ENCODE measurements around the gene ACP6.

The ACP6 gene

GRCh38 chr1:147605591-147605990, 64.7 kb downstream of the ACP6 start:
- H3K27ac ChIP-seq (ENCODE audit: low read depth, low read length, severe bottlenecking): no peak overlapping the region
- H3K36me3 ChIP-seq (ENCODE audit: control insufficient read depth, insufficient read depth, low read length): peaks cover 43% of the 10 kb centered on the region
- 93 to 100% methylated on average over 1 to 2 of the region's 2 CpGs for WGBS, 2 experiments (ENCODE audit: insufficient coverage in 2 of 2)

GRCh38 chr1:147603986-147604385, 66.3 kb downstream of the ACP6 start:
- WGBS, 2 experiments (ENCODE audit: insufficient coverage in 2 of 2): 86 to 94% methylated on average over 1 to 2 of the region's 3 CpGs

More at GRCh38 chr1:147605591-147605990, 64.7 kb downstream of the ACP6 start:
- Histone ChIP-seq H3K4me1 (ENCODE audit: control insufficient read depth, insufficient read depth, low read length, poor library complexity, severe bottlenecking) (no peaks in the 10 kb centered on the region), H3K9me3 (ENCODE audit: control insufficient read depth, low read length) (no peaks in the 10 kb centered on the region), H3K4me3 (ENCODE audit: extremely low read depth, insufficient read depth, low read length, poor library complexity, severe bottlenecking) (no peak overlapping the region)

GRCh38 chr1:147600119-147601111, 69.9 kb downstream of the ACP6 start:
- Histone ChIP-seq H3K27ac (ENCODE audit: low read depth, low read length, severe bottlenecking) (peak overlapping the region; percentile 91), H3K4me3 (ENCODE audit: extremely low read depth, insufficient read depth, low read length, poor library complexity, severe bottlenecking) (peak overlapping the region; percentile 62), H3K4me1 (ENCODE audit: control insufficient read depth, insufficient read depth, low read length, poor library complexity, severe bottlenecking) (peaks cover 7% of the 10 kb centered on the region), H3K36me3 (ENCODE audit: control insufficient read depth, insufficient read depth, low read length) (peaks cover 5% of the 10 kb centered on the region), H3K9me3 (ENCODE audit: control insufficient read depth, low read length) (no peaks in the 10 kb centered on the region)
- WGBS, 2 experiments (ENCODE audit: insufficient coverage in 2 of 2): 0 to 1% methylated on average over 4 to 23 of the region's 42 CpGs

More at GRCh38 chr1:147603986-147604385, 66.3 kb downstream of the ACP6 start:
- Histone ChIP-seq H3K4me1 (ENCODE audit: control insufficient read depth, insufficient read depth, low read length, poor library complexity, severe bottlenecking) (no peaks in the 10 kb centered on the region), H3K27ac (ENCODE audit: low read depth, low read length, severe bottlenecking) (no peak overlapping the region), H3K4me3 (ENCODE audit: extremely low read depth, insufficient read depth, low read length, poor library complexity, severe bottlenecking) (no peak overlapping the region), H3K9me3 (ENCODE audit: control insufficient read depth, low read length) (no peaks in the 10 kb centered on the region), H3K36me3 (ENCODE audit: control insufficient read depth, insufficient read depth, low read length) (peaks cover 36% of the 10 kb centered on the region)

- H3K4me1 ChIP-seq (ENCODE audit: control insufficient read depth, insufficient read depth, low read length, poor library complexity, severe bottlenecking): peaks cover 7% of the 10 kb centered on the region
- H3K9me3 ChIP-seq (ENCODE audit: control insufficient read depth, low read length): no peaks in the 10 kb centered on the region
- 0% methylated on average over 22 to 34 of the region's 80 CpGs for WGBS, 2 experiments (ENCODE audit: insufficient coverage in 2 of 2)
- peak overlapping the region; percentile 92 for H3K27ac ChIP-seq (ENCODE audit: low read depth, low read length, severe bottlenecking)
- H3K4me3 ChIP-seq (ENCODE audit: extremely low read depth, insufficient read depth, low read length, poor library complexity, severe bottlenecking): peak overlapping the region; percentile 62
- no peaks in the 10 kb centered on the region for H3K36me3 ChIP-seq (ENCODE audit: control insufficient read depth, insufficient read depth, low read length)
Observed at GRCh38 chr1:147599362-147600118, 70.8 kb downstream of the ACP6 start.

GRCh38 chr1:147598621-147599361, 71.5 kb downstream of the ACP6 start:
- 7 to 8% methylated on average over 27 to 30 of the region's 30 CpGs for WGBS, 2 experiments (ENCODE audit: insufficient coverage in 2 of 2)
- Histone ChIP-seq H3K4me3 (ENCODE audit: extremely low read depth, insufficient read depth, low read length, poor library complexity, severe bottlenecking) (peak overlapping the region; percentile 62), H3K36me3 (ENCODE audit: control insufficient read depth, insufficient read depth, low read length) (no peaks in the 10 kb centered on the region), H3K4me1 (ENCODE audit: control insufficient read depth, insufficient read depth, low read length, poor library complexity, severe bottlenecking) (peaks cover 7% of the 10 kb centered on the region), H3K9me3 (ENCODE audit: control insufficient read depth, low read length) (no peaks in the 10 kb centered on the region), H3K27ac (ENCODE audit: low read depth, low read length, severe bottlenecking) (peak overlapping the region; percentile 92)

- H3K4me1 ChIP-seq (ENCODE audit: control insufficient read depth, insufficient read depth, low read length, poor library complexity, severe bottlenecking): peaks cover 7% of the 10 kb centered on the region
- H3K4me3 ChIP-seq (ENCODE audit: extremely low read depth, insufficient read depth, low read length, poor library complexity, severe bottlenecking): no peak overlapping the region
- H3K36me3 ChIP-seq (ENCODE audit: control insufficient read depth, insufficient read depth, low read length): peaks cover 6% of the 10 kb centered on the region
- no peaks in the 10 kb centered on the region for H3K9me3 ChIP-seq (ENCODE audit: control insufficient read depth, low read length)
- WGBS, 2 experiments (ENCODE audit: insufficient coverage in 2 of 2): no CpG with 5 or more reads among the region's 1 CpG
- H3K27ac ChIP-seq (ENCODE audit: low read depth, low read length, severe bottlenecking): no peak overlapping the region
Observed at GRCh38 chr1:147597010-147597409, 73.3 kb downstream of the ACP6 start.
